HG02938 (cell line): ENCODE data around the gene TAP2.

ENCODE experiments used
- ATAC-seq: cut with Tn5 transposase; IDR thresholded peaks from one replicate; pipeline ENCODE4 v1.9.1; 2021; ENCODE audit warnings: mild to moderate bottlenecking, moderate library complexity; ENCODE audit not compliant: unreplicated experiment

The TAP2 gene

DNA sequence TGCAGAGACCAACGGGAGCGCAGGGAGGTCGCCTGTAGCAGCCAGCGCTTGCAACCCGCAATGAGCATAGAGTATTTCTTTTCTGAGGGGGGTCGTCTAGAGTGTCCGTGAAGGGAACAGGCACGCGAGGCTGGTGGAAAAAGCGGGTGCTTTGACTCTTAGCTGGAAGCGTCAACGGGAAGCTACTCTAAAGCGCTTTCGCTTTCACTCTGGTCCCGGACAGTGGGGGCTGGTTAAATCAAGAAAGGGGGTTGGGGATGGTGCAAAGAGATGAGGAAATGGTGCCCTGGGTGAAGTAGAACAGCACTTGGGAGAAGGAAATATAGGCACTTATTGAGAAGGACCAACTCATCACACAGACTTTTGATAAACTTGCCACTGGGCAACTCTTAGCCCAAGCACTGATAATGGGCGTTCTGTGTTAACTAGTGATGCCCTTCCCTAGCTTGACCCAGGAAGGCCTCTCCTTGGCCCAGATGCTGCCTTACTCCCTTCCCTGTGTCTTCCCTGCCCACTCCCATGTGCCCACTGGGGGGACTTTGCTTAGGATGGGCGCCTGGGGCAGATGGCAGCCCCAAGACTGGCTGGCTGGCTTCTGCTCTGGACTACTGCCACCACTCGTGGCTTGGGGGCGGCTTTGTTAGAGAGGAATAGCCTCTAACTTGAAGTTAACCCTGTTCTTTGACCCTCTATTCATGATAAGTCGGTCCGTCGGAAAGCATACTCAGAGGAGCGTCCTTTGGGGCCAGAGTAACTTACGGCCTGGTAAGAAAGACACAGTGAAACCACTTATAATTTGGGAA lies 16.0 kb upstream of the TAP2 start:
- ATAC-seq, result peak; percentile 23

DNA sequence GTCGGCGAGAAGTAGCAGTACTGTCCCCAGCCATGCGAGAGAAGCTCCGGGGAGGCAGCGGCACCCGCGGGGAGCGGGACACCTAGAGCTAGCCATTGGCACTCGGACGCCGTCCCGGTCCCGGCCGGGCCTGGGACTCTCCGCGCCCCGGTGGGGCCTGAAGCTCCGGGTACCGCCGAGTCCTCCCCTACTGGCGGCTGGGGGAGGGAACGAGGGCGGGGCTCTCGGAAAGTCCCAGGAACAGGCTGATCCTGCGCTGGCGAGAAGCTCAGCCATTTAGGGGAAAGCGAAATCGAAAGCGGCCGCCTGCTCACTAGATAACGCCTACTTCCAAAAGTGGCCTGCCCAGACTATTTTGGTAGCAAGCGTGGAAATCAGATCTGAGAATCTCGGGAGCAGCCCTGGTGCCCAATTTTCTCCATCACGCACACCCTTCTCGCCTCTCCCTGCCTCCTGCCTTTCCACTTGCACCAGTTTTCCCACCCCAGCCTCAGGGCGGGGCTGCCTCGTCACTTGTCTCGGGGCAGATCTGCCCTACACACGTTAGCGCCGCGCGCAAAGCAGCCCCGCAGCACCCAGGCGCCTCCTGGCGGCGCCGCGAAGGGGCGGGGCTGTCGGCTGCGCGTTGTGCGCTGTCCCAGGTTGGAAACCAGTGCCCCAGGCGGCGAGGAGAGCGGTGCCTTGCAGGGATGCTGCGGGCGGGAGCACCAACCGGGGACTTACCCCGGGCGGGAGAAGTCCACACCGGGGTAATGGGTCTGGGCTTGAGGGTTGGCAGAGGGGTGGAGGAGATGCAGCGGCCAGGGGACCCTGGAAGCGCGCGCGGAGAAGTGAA lies 15.2 kb upstream of the TAP2 start, which contains the start of the genes PSMB9 and TAP1:
TSS of gene PSMB9 (plus strand) at position 652 of the 835 bp plus-strand sequence. CDS start at position 690, 38 bp downstream.
TSS of gene TAP1 (minus strand) at position 164 of the 835 bp plus-strand sequence. CDS start at position 96, 68 bp downstream.
- ATAC-seq, result peak; percentile 71

DNA sequence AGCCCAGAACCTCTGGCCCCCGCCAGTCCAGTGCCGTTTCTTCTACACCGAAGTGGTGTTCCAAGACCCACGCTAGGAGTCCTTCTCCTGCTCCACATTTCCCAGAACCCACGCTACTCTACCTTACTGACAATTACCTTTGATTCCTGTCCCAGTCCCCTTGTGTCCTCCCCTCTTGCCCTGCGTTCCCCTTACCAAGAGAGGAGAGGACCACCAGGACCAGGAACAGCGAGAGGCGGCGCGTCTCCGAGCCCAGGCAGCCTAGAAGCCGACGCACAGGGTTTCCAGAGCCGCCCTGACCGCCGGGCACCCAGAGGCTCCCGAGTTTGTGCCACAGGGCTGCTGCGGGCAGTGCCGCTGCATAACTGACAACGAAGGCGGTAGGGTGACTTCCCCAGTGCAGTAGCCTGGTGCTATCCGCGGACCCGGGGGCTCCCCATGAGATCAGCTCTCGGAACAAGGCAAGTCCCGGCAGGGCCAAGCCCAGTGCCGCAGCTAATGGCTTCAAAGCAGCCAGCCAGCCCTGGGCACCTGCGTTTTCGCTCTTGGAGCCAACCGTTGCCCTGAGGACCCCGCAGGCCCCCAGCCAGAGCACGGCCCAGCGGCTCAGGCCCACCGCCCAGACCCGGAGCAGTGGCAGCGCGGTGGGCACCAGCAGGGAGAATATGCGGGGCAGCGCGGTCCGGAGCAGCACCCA lies 14.5 kb upstream of the TAP2 start:
- peak; percentile 17 for ATAC-seq

DNA sequence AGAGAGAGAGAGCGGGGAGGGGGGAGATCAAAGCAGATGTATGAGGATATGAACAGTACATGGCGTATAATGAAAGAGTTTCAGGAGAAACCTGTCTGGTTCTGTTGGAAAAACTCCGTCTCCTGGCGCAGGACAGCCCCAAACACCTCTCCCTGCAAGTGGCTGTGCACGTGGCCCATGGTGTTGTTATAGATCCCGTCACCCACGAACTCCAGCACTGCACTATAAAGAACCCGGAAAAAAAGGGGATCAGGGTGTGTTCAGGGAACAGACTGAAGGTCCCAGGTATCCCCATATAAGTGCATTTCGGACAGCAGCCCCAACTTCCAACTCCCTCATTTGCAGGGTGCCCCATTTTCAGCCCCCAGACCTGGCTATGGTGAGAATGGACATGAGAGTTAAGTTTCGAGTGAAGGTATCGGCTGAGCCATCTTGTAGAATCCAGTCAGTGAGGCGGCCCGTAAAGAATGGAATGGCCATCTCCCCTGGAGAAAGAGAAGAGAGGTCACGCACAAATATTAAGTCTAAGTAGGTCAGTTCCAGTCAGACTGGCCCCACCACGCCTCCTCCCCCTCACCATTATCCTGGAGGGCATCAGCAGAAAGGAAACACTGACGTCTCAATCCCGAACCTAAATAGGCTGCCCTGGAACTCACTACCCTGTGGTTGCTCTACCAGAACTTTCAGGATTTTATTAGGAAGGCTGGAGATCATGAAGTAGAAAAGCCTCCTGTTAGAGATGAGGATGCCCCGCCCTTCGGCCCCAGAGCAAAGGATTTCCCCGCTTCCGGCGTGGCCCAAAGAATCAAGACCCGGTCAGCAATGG lies 13.7 kb upstream of the TAP2 start:
- no peak for ATAC-seq

DNA sequence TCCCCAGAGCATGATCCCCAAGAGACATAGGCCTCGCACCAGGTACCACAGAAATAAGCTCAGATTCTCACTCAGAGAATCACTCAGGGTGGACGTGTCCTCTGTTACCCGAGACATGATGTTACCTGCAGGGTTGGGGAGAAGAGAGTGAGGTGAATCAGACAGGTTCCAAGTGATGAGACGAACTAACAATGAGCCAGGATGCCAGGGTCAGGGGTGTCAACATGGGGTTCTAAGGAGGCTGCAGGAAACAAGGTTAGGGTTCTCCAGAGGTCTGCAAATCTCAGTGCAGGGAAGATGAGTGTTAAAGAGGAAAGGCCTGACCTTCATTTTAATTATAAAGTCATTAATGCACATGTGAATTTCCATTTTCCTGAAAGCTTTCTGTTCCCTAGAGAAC lies 12.5 kb upstream of the TAP2 start:
- no peak for ATAC-seq

DNA sequence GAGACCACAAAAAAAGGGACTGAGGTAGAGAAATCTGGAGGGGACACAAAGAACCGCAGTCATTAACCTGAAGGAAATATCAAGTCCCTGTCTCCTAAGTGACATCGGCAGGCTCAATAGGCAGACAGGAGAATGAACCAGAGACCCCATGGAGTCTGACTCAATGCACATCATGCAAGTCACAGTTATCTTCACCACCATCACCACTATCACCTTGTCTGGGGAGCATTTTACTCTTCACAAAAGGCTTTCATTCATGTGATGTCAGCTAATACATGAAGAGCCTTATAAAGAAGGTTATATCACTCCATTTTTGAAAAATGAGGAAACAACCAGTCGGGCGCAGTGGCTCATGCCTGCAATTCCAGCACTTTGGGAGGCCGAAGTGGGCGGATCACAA lies 10.6 kb upstream of the TAP2 start:
- no peak for ATAC-seq

DNA sequence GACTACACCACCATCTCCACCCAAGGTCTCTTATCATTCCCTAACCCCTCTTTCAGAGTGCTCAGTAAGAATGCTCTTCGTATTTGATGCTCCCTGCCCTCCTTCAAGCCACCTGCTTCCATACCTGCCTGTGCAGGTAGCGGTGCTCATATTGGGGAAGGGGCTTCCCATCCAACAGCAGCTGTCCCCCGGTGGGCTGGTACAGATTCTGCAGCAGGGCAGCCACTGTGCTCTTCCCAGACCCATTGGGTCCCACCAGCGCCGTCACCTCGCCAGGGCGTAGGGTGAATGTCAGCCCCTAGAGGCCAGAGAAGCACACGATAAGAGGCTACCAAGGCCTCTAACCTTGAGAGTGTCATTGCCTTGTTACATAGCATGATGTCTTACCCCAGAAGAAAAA lies 9.3 kb upstream of the TAP2 start:
- no peak for ATAC-seq

- ATAC-seq, result no peak
Observed at GRCh38 chr6:32847004-32847403, 8.5 kb upstream of the TAP2 start.

- ATAC-seq, result no peak
Observed at GRCh38 chr6:32845384-32845884, 6.9 kb upstream of the TAP2 start.

DNA sequence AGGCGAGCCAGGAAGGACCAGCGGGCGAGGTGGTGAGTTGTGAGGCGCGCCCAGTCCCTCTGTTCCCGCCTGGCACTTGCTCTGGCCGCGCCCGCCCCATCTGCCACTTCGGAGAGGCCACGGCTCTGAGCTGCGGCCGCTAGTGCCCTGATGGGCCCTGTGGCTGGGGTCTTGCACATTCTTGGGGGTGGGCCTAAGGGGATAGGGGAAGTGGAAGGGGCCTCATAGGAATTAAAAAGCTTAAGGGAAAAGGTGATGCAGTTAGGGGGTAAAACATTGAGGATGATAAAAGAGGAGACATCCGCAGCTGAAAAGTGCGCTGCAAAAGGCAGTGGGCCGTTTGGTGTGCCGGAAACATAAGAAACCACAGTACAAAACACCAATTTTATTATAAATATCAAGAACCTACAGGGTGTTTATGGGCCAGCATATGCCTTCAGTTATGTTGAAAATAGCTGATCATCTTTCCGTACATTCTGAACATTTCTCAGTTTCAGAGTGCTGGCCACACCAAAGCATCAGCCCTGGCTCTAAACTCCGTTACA lies 6.4 kb upstream of the TAP2 start:
- ATAC-seq, result no peak

- peak; percentile 76 for ATAC-seq
Observed at GRCh38 chr6:32843979-32844838, 5.7 kb upstream of the TAP2 start, which contains the start of gene PSMB8. TSS of gene PSMB8 (minus strand) at chr6:32844047. CDS start at chr6:32843996, 51 bp downstream.

- ATAC-seq, result no peak
Observed at GRCh38 chr6:32843331-32843978, 4.9 kb upstream of the TAP2 start.

GRCh38 chr6:32842690-32843089 lies 4.2 kb upstream of the TAP2 start:
- ATAC-seq, result no peak

DNA sequence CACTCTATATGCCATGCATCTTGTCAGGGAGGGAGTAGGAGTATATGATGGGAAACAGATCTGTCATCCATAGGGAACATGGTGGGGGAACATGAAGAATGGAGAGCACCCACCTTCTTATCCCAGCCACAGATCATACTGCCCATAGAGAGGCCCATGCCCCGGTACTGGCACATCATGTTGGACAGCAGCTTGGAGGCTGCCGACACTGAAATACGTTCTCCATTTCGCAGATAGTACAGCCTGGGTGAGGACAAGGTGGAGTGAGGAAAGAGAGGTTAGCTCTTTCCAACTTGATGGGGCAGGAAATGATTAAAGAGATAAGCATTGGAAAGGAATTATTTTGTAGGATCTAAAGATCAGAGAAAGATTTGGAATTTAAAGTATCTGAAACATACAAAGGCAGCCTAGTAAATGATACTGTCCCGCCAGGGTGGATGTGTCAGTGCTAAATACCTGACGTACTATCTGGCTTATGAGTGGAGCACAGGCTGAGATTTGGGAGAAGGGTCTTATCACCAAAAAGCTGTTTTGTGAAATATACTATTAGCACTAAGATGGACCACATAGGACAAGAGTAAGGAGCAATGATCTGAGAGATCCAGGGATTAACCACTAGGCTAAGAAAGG lies 3.6 kb upstream of the TAP2 start:
- no peak for ATAC-seq

DNA sequence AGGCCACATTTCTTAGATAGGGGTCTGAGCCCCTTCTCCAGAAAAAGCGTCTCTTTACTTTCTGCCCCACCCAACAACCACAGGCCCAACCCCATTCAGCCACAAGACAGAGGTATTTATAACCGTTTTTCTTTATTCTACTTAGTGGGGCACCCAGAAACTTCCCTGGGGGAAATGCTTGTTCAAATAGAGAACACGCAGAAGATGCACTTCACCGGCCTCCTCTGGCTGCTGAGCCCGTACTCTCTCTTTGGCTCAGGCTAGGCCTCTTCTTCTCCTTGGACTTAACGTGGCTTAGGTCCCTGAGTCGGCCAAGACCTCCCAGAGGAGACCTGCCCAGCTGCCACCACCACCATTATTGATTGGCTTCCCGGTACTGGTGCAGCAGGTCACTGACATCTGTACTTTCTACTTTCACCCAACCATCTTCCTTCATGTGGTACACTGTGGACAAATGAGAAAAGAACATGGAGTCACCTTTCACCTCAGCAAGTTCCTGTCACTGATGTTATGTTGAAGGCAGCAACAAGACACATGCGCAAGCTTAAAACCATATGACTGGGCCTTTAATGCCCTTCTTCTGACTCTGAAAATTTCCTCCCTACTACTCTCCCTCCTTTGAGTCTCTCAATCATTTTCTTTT lies 2.2 kb upstream of the TAP2 start:
- ATAC-seq, result no peak

DNA sequence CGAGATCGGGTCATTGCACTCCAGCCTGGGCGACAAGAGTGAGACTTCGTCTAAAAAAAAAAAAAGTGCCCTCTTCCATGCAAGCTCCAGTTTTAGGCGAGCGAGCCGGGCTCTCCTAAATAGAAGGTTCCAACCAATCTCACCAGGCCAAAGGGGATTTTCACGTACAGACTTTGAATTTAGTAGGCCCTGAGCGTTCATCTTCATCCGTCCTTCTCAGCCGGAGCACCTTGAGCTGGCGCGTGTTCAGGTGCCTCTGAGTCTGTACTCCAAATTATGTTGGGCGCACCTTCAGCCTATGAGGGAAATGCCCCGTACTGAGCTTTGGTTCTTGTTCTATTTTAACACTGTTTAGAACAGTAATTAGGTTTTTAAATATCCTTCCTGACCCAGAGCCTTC lies 817 bp upstream of the TAP2 start:
- ATAC-seq, result no peak

- ATAC-seq, result no peak
Observed at GRCh38 chr6:32837651-32838113, 857 bp downstream of the TAP2 start.
